NCI-H748 treated with DMSO at 0.1 percent for 48 hours (cell line): Measurements from ENCODE around the gene TUB.
A peak's percentile ranks its signal among the peaks of the same experiment; 100 is the strongest.

Source experiments
- DNase-seq: peaks from one replicate; lab custom pipeline; 2025; lab: John Stamatoyannopoulos, UW

The TUB gene, protein sequence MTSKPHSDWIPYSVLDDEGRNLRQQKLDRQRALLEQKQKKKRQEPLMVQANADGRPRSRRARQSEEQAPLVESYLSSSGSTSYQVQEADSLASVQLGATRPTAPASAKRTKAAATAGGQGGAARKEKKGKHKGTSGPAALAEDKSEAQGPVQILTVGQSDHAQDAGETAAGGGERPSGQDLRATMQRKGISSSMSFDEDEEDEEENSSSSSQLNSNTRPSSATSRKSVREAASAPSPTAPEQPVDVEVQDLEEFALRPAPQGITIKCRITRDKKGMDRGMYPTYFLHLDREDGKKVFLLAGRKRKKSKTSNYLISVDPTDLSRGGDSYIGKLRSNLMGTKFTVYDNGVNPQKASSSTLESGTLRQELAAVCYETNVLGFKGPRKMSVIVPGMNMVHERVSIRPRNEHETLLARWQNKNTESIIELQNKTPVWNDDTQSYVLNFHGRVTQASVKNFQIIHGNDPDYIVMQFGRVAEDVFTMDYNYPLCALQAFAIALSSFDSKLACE

DNA sequence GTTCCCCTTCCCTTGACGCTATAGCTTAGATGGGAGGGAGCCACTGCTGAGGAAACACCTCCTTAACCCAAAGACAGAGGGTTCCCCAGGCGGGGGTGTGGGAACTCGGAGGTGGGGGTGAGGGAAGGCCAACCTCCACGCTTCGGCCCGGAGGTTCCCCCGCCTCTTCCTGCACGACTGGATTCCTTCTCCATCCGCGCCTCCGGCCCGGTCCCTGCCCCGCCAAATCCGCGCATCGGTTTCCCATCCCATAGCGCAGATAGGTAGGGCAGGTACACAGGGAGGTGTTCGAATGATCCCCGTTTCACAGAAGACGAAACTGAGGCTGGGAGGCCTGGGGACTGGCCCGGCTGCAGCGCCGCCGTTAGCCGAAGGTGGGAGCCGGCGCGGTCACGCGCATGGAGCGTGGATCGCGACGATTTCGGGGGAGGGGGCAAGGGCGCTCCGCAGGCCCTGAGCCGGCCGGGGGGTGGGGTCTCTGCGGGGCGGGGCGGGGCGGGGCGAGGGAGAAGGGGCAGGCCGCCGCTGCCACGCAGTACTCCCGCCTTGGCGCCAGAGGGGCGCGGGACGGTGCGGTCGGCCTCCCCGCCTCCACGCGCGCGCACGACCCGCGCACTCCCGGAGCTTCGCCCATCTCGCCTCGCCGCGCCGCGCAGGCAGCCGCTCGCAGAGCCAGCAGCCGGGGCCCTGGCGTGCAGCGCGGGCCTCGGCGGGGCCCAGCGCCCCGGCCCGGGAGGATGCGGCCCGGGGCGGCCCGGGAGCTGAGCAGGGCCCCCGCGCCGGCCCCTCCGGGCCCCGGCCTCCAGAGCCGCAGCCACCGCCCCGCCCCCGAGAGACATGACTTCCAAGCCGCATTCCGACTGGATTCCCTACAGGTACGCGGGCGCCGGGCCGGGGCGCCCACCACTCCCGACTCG is at the start of gene TUB:
TUB (plus strand) TSS at position 538 of the 917 bp plus-strand sequence; CDS start at position 838, 300 bp downstream.
- DNase-seq: no peak

DNA sequence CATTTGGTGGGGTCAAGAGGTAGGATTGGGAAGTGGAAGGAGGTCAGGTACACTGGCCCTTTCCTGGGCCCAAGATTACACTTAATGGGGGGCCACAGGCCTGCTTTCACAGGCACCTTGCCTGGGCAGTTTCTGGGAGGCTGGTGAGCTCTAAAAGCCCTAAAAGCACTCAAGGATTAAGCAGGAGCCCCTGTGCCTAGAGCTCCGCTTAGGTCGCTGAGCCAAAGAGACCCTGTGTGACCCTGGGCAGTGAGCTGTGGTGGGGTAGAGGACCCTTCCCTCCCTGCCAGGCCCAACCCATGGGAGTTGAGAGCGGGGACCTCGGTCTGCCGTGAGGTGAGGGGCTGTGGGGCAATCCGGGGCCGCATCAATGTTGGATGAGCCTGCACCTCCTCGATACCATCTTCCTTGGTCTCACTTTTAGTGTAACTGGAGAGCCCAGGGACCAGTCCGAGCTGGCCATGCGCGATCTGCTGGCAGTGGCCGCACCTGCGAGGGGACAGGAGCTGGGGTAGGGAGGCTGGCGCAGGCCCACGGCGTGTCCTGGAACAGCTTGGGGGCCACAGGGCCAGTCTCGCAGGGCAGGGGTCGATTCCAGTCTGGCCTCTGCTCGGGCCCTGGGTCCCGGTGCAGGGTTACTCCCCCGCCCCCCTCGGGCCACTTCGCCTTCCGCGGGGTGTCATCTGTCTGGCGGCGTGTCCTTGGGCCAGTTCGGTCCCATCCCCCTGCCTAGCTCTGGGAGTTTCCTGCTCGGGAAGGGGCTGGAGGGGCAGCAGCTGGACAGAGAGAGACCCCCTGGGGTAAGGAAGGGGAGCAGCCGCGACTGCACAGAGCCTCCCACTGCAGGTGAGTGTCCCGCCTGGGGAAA is 49.5 kb upstream of the TUB start:
- DNase-seq: no peak

DNA sequence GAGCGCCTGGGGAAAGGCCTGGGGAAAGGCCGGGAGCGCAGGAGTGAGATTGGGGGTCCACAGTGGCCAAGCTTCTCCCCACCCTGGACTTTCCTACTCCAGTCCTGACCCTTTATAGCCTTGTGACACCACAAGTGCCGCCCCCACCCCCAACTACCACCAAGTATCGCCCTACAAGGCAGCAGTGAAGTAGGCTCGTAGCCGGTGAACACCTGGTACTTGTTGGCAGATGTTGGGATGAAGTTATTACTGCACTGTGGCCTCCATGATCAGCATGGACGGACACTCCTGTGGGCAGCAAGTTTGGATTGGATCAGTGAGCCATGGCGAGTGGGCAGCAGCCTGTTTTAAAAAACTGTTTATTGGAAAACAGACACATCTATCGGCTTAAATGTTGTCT is 48.9 kb upstream of the TUB start:
- DNase-seq: no peak

DNA sequence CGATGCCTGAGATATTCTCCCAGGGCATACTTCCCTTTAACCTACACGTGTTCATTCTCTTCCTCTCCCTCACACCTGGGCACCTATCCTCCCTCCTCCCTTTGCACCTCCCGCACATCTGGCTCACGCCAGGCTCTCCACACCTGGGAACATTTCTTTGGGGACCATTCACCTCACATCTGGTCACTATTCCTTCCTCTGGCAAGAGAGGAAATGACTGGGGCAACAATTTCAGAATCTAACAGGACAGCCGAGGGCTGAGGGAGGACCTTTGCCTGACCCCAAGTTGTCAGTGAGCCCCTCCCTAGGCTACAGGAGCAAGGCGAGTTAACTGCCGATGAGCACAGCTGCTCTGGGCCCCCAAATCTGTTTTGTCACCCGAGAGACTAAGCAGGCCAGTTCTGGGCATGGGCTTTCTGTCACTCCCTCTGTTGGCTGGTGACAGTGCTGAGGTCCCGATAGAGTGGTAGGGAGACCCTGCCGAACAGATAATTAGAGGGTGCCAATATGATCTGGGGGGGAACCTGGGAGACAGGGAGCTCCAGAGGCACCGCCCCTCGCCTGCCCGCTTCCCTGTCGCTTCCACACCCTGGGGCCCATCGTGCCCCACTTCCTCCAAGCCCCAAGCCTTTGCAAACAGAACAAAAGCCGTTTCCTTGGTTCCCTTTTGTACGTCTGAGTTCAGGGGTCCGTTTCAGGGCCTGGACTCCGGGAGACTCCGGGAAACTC is 48.3 kb upstream of the TUB start:
- DNase-seq: no peak

DNA sequence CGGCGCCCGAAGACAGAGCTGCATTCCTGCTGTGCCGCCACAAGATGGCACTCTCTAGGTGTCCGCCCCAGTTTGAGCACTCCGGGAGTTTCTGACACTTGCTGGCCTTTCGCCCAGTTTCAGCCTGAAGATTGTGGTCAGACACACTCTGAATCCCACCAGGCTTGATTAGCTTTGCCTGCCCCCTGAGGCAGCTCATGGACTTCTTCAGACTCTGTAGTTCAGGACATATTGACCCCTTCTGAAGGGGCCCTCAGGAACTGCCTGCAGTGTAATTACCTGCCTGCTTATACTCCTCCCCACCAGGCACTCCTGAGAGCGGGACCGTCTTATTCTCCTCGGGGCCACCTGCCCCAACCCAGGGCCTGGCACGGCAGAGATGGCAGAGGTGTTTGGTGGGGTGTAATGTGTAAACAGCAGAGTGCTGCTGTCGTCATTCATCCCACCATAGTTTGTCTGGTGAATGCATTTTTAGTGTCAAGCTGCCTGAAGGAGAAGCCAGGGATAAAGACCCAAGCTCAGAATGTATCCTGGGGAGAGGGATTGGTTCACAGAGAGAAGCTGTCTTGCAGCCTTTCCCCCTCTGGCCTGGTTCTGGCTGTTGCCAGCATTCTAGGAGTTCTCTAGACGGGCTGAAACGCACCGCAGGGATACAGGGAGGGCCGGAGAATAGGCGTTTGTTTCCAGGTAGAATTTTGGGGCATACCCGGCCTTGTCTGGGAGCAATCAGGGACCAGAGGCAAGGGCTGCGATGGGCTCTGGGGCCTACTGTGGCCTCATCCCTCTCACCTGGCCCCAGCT is 47.5 kb upstream of the TUB start:
- peak; percentile 14 for DNase-seq

DNA sequence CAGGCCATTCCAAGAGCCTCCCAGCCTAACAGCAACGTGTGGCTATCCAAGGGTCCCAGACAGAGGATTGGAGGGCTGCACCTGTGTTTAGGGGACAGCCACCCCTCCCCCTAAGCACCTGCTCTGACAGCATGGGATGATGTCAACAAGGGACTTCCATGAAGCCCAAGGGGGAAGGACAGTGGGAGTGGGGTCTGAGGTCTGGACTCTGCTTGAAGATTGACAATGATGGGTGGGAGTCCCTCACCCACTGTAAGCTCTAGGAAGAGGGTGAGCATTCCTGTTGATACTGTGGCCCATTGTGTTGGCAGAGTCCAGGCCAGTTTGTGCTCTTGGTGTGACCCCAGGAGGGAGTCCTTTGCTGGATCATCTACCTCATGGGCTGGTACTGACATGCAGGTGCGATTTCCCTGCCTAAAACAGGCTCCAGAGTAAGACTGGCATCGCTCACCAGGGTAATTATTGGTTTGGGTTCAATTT is 46.9 kb upstream of the TUB start:
- no peak for DNase-seq

DNA sequence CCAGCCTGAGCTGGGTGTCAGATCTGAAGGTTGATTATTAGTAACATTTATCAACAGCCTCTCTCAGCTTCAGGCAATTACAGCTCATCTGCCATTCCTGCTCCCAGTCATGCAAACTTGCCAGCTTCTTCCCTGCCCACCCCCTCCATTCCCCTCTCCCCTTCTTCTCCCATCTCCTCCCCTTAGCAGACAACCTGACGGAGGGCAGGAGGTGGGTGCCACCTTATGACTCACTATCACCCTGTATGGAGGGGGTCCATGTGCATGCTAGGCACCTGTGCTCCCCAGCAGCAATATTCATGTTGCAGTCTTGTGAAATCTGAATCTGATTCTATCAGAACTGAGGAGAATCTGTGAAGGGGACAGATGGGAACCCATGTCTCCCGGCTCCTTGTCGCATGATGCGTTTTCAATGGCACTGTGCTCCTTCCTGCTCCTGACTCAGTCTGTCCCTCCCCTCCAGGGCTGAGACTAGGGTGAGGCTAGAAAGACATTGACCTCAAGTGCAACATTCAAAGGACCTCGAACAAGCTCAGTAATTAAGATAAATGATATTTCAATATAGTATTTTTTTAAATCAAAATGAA is 46.3 kb upstream of the TUB start:
- DNase-seq: no peak

DNA sequence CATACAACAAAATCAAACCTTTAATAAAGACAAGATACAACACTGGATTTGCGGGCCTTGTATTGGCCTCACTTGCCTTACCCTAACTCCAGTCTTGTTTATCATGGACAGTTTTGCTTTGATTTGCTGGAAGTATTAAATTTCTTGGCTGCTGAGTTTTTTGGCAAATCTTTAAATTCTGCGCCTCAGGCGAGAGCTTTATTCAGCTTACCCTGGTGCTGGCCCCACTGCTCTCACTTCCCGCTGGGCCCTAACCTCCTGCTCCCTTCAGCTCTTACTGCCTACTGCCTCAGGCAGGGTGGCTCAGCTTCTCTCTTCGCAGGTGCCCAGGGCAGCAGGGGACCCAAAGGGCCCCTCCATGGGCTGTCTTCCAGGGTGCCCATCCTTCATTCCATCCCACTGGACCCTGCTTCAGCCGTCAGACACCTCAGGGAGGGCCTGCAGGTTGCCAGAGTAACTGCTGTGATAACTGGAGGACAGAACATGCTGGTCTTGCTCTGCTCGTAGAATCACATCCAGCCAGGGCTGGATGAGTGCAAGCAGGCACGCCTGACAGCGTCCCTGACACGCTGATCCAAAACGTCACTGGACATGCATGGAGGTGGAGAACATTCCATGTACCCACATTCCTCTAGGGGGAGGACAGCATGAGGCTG is 45.7 kb upstream of the TUB start:
- no peak for DNase-seq

DNA sequence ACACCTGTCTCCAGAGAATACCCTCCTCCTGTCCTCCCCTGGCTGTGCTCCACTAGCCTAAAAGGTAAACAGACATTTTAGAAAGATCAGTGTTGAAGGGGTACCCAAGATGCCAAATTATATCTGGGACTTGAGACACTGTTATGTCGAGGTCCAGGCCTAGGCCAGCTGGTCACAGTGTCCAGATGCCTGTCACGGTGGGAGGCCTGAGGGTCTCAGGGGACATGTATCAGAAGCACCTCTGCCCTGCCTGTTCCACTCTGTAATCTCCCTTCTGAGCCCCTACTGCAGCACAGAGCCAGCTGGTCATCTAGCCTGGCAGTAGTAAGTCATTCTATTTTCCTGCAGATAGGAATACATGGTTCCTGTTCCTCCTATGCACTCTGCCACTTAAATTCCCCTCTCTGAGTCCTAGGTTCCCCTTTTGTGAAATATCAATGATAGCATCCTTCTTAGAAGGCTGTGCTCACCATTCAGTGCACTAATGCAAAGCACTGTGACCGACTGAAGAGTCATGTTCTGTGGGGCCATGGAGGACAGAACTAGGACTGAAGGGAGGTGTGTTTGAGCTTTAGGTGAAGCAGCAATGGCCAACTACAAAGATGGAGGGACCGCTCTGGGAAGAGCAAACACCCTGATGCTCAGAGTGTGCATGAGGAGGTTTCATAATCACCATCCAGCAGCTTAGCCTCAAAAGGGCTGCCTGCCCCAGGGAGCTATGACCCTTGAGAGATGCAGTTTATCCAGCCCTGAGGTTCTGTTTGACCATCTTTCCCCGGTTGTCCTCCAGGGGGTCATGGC is 44.8 kb upstream of the TUB start:
- DNase-seq: no peak

DNA sequence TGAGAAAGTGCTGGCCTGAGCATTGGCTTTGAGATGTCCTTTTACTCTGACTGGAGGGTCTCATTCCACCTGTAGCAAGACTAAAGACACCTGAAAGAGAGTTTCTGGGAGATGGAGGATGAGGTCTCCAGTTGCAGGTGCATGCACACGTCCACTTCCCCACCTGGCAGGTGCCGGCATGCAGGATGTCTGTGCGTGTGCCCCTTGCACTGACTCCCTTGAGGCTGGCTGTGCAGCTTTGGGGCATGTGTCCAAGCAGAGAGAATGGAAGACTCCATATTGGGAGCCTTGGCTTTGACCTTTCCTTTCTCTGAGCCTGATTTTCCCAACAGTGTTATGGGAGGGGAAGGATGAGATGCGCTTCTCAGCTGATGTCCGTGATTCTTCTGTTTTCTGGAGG is 44.0 kb upstream of the TUB start:
- no peak for DNase-seq

DNA sequence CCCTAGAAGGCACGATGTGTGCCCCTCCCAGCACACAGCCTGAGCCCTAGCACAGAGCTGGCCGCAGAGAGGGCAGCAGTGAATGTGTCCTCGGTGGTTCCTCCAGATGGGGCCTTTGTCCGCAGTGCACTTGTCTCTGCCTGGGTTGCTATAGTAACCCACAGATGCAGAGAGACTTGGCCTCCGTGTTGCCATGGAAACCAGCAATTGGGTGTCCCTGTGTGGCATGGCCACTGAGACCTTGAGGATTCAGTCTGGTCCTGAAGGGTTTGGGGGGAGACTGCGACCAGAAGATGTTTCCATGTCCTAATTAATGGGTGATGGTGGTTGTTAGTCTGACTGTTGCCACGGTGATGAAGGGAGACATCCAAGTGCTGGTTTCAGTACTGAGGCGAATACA is 42.6 kb upstream of the TUB start:
- no peak for DNase-seq

DNA sequence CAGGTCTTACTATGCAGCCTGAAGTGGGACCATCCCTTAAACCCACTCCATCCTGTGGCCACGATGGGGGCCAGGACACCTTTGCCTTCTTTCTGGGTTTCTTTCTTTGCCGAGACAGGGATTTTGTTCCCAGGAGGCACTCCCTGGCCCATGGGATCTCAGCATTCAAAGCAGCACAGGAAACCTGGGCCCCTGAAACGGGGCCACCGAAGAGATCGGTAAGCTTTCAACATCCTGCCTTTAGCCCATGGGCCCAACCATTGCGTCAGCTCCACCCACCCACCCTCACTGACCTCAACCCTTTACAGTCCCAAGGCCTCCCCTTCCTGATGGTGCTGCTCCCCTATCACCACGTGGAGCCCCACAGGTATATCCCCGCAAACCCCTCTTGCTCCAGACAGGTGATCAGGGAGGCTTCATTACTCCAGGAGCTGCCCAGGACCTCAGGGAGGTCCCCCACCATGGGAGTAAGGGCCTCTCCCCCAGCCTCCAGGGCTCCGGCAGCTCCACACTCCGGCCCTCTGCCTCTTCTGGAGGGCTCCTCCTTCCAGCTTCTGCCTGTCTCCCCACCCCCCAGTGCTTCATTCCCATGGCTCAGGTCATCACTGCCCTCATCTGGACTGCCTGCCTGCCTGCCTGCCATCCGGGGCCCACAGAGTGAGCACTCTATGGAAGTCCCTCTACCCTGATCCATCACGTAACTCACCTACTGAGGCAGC is 42.0 kb upstream of the TUB start:
- DNase-seq: no peak

DNA sequence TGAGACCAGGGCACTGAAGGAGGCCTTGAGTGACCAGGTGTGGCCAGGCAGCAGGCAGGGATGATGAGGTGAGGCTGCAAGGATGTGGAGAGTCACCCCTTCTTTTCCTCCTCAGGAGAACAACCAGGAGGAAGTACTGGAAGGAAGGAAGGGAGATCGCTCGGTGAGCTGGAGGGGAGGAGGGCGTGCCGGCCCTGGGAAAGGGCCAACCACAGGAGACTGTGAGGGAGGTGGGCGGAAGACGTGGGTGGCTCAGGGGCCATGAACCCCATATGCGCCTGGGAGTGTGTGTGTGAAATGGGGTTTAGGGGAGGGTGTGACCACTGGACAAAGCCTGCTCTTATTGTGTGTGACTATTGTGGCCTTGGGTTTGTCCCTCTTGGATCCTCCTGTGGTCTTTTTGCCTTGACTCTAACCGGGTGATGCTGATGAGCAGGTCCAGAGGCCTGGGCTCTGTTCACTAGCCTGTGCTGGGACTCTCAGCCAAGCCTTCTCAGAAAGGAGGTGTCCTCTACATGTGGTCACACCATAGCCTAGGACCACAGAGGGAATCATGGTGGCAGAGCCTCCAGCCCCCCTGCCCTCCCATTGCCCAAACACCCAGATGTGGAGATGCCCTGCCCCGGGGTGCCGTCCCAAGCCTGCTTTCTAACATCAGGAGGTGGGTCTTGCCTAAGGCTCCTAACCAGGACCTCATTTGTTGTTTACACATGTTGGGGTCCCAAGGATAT is 41.3 kb upstream of the TUB start:
- DNase-seq: no peak

DNA sequence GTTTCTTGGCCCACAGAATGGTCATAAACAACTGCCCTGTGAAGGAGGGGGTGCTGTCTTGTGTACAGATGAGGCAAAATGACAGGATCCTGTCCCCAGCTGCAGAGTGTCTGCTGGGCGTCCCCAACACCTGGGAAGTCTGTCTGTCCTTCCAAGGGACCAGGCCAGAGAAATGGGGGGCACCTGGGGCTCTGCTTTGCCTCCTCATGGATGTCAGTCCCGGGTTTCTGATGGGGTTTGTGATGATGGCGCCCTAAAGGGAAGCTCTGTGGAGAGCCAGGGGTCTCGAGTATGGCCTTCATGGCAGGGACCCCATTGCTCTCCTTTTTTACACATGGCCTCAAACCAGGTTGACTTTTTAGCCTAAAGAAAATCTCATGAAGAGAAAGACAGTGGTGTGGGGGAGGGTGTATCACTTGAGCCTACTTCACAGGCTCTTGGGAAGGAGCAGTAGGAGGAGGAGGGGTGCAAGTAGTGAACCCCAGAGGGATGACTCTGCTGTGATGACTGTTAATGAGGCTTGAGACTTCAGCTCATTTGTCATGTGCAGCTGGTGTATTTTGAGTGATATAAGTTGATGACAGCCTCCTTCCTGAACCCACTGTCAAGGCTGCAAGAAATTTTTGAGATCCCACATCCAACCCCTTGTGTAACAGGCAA is 40.6 kb upstream of the TUB start:
- no peak for DNase-seq

DNA sequence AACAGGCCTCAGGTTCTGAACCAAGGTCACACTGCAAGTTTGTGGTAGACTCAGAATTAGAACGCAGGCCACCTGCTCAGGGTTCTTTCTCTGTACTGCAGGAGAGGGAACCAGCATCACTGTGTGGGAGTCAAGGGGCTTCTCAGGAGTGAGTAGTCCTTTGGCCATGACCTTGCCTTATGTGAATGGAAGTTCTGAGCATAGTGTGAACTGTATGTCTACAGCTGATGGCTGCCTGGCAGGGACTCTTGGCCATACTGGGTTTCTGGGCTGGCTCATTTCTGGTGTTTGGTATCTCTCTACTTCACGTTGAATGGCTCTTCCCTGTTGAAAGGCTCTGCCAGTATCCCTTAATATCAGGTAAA is 40.1 kb upstream of the TUB start:
- DNase-seq: no peak

DNA sequence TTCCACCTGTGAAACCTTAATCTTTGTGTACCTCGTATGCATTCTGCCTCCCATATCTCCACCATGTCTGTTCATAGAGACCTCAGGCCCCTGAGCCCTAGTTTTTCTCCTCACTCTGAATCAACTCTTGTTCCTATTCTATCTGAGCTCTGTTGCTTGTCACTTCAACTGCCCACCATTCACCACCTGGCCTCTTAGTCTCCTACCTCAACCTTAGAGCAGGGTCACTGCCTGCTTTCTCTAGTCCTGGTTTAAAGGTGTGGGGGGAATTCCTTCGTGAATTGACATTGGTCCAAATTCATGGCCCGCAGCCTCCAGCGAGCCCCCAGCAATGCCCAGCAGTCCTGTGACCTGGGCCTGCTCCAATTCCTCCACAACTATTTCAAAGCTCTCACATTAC is 39.4 kb upstream of the TUB start:
- no peak for DNase-seq

DNA sequence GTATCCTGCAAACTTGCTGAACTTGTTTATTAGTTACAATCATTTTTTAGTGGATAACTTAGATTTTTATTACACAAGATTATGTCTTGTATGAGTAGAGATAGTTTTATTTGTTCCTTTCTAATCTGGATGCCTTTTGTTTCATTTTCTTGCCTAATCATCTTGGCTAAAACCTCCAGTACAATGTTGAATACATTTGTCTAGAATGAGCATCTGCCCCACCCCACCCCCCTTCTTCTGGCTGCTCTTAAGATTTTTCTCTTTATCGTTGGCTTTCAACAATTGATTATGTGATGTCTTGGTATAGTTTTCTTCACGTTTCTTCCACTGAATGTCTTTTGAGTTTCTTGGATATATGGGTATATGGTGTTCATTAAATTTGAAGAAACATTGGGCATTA is 37.3 kb upstream of the TUB start:
- no peak for DNase-seq
